ENCODE results near the gene HDAC9.

HDAC9 gene

DNA sequence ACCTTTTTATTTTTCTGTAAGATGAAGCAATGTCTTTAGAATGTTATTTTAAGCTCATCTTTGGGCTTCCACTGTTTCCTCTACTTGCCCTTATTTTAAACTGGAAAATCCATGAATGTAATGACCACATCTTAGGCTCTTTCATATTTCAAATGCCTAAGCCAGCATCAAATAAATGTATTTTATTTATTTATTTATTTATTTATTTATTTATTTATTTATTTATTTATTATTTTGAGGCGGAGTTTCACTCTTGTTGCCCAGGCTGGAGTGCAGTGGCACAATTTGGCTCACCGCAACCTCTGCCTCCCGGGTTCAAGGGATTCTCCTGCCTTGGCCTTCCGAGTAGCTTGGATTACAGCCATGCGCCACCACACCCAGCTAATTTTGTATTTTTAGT lies 69.2 kb downstream of the HDAC9 start:
- Histone ChIP-seq H3K27me3 (ENCODE audit: insufficient read depth, low read length, poor library complexity, severe bottlenecking) (no peaks in the 10 kb centered on the region), H3K79me2 (ENCODE audit: insufficient read depth, low read length) (peaks cover 18% of the 10 kb centered on the region; the same call in 1 of the 2 replicates), H3F3A (ENCODE audit: low read depth) (no peaks in the 10 kb centered on the region), H3K9ac (ENCODE audit: low read depth, low read length, poor library complexity, severe bottlenecking) (no peak overlapping the region), H3K4me3 (ENCODE audit: low read length, poor library complexity, severe bottlenecking) (no peak overlapping the region), H4K20me1 (ENCODE audit: insufficient read depth, low read length, poor library complexity, severe bottlenecking) (no peaks in the 10 kb centered on the region), H3K4me1 (ENCODE audit: insufficient read depth, low read length, poor library complexity, severe bottlenecking) (peaks cover 4% of the 10 kb centered on the region), H3K36me3 (ENCODE audit: insufficient read depth, low read length) (no peaks in the 10 kb centered on the region), H2AFZ (ENCODE audit: low read length) (no peak overlapping the region), H3K4me2 (ENCODE audit: low read depth, low read length, poor library complexity, severe bottlenecking) (no peak overlapping the region), H3K9me3 (ENCODE audit: insufficient read depth, low read depth, low read length) (no peaks in the 10 kb centered on the region), H3K9me2 (replicated peaks; ENCODE audit: low read depth, low read length) (no peaks in the 10 kb centered on the region)
- no peak for TF ChIP-seq EZH2phosphoT487 (IDR thresholded peaks at IDR 0.05; ENCODE audit: borderline replicate concordance)
- no peak for TF ChIP-seq CTCF (conservative IDR thresholded peaks at IDR 0.05; ENCODE audit: low read length)

DNA sequence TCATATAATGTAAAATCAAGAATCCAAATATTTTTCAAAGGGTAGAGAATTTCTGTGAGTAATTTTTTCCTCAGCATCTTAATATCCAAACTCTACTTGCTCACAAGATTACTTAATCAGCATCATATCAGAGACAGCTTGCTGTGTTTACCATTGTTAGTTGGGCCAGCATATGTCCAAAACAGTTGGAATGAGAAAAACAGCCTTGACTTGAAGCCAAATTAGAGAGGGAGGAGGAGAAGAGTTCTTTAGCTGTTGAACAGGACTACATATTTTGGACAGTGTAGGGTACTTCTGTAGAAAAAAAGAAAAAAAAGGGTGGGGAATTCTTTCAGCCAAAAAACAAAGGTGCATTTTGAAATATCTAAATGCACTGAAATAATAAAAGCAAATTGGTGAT lies 69.8 kb downstream of the HDAC9 start:
- no peaks in the 10 kb centered on the region for H3K27me3 ChIP-seq (ENCODE audit: insufficient read depth, low read length, poor library complexity, severe bottlenecking)
- H3F3A ChIP-seq (ENCODE audit: low read depth) = no peaks in the 10 kb centered on the region
- no peak overlapping the region for H3K4me2 ChIP-seq (ENCODE audit: low read depth, low read length, poor library complexity, severe bottlenecking)
- no peak overlapping the region for H3K4me3 ChIP-seq (ENCODE audit: low read length, poor library complexity, severe bottlenecking)
- H4K20me1 ChIP-seq (ENCODE audit: insufficient read depth, low read length, poor library complexity, severe bottlenecking) = peaks cover under 1% of the 10 kb centered on the region
- no peak overlapping the region for H3K9ac ChIP-seq (ENCODE audit: low read depth, low read length, poor library complexity, severe bottlenecking)
- H3K9me3 ChIP-seq (ENCODE audit: insufficient read depth, low read depth, low read length) = no peaks in the 10 kb centered on the region
- H3K4me1 ChIP-seq (ENCODE audit: insufficient read depth, low read length, poor library complexity, severe bottlenecking) = peaks cover 4% of the 10 kb centered on the region
- H3K79me2 ChIP-seq (ENCODE audit: insufficient read depth, low read length) = peaks cover 15% of the 10 kb centered on the region; the same call in 1 of the 2 replicates
- H2AFZ ChIP-seq (ENCODE audit: low read length) = no peak overlapping the region
- no peaks in the 10 kb centered on the region for H3K36me3 ChIP-seq (ENCODE audit: insufficient read depth, low read length)
- no peaks in the 10 kb centered on the region for H3K9me2 ChIP-seq (replicated peaks; ENCODE audit: low read depth, low read length)
- TF ChIP-seq CTCF (conservative IDR thresholded peaks at IDR 0.05; ENCODE audit: low read length) (no peak), EZH2phosphoT487 (IDR thresholded peaks at IDR 0.05; ENCODE audit: borderline replicate concordance) (no peak)

DNA sequence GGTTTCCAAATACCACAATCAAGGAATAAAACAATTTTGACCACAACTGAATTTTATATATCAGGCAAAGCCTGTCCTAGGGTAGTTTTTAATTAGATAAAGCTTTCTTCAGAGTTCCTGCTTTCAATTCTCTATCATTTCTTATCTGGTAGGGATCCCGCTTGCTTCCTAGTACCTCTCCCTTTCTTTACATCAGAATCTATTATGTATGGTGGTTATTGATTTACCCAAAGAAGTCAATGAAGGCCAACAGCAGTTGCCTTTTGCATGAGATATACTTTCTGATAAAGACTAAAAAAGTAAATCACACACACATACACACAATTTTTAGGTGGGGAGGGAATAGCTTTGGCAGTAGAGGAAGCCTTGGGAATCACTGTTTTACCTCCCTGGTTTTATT lies 70.7 kb downstream of the HDAC9 start:
- Histone ChIP-seq H3K4me2 (ENCODE audit: low read depth, low read length, poor library complexity, severe bottlenecking) (no peak overlapping the region), H3K4me1 (ENCODE audit: insufficient read depth, low read length, poor library complexity, severe bottlenecking) (peaks cover 4% of the 10 kb centered on the region), H3K4me3 (ENCODE audit: low read length, poor library complexity, severe bottlenecking) (no peak overlapping the region), H4K20me1 (ENCODE audit: insufficient read depth, low read length, poor library complexity, severe bottlenecking) (peaks cover 4% of the 10 kb centered on the region), H3K36me3 (ENCODE audit: insufficient read depth, low read length) (no peaks in the 10 kb centered on the region), H3K9ac (ENCODE audit: low read depth, low read length, poor library complexity, severe bottlenecking) (no peak overlapping the region), H3K9me3 (ENCODE audit: insufficient read depth, low read depth, low read length) (no peaks in the 10 kb centered on the region), H2AFZ (ENCODE audit: low read length) (no peak overlapping the region), H3K9me2 (replicated peaks; ENCODE audit: low read depth, low read length) (no peaks in the 10 kb centered on the region), H3K27me3 (ENCODE audit: insufficient read depth, low read length, poor library complexity, severe bottlenecking) (no peaks in the 10 kb centered on the region), H3F3A (ENCODE audit: low read depth) (no peaks in the 10 kb centered on the region), H3K79me2 (ENCODE audit: insufficient read depth, low read length) (peaks cover 12% of the 10 kb centered on the region; the same call in 1 of the 2 replicates)
- TF ChIP-seq CTCF (conservative IDR thresholded peaks at IDR 0.05; ENCODE audit: low read length) = no peak
- TF ChIP-seq EZH2phosphoT487 (IDR thresholded peaks at IDR 0.05; ENCODE audit: borderline replicate concordance) = no peak

Data from Loucy (cell line).